ENCODE measurements around the gene FBF1. TPM values are rescaled to one million over a fixed set of nuclear protein-coding genes. Genes with fewer than 3 reads are reported as not detected.

Gene FBF1, protein sequence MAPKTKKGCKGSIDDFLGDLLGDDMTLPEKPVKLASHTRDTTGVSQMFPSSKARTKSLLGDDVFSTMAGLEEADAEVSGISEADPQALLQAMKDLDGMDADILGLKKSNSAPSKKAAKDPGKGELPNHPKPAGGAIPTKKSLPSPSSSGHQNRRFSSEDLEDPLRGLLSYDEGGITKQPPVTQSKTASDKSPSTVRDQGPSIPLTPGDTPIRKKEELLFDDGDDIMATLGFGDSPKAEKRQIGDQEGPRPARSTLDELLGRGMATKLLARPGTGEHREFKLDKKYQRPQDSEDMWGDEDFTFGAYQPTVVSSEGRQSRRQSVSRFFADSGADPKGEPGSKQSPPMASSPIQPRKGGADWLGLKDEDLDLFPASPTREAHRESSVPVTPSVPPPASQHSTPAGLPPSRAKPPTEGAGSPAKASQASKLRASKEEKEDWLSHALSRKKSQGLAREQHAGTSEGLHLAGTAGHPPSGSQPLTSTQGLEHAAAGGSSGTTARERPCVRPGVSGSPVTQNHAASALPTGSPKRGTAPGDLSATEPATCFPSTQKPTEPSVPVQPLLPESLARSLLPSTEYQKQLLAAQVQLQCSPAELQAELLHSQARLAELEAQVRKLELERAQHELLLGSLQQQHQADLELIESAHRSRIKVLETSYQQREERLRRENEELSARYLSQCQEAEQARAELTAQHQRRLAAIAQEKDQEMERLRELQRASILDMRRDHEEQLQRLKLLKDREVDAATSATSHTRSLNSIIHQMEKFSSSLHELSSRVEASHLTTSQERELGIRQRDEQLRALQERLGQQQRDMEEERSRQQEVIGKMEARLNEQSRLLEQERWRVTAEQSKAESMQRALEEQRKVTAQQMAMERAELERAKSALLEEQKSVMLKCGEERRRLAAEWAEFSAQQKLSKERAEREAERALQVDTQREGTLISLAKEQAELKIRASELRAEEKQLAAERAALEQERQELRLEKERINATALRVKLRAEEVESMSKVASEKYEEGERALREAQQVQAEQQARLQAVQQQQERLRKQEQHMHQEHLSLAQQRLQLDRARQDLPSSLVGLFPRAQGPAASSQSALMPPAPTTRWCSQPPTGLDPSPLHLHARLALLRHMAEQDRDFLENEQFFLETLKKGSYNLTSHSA
- total RNA-seq (2022; extraction: Qiagen RNA extraction), result 3.8 to 8.2 TPM (median 7.2 TPM) in 5 replicates

DNA sequence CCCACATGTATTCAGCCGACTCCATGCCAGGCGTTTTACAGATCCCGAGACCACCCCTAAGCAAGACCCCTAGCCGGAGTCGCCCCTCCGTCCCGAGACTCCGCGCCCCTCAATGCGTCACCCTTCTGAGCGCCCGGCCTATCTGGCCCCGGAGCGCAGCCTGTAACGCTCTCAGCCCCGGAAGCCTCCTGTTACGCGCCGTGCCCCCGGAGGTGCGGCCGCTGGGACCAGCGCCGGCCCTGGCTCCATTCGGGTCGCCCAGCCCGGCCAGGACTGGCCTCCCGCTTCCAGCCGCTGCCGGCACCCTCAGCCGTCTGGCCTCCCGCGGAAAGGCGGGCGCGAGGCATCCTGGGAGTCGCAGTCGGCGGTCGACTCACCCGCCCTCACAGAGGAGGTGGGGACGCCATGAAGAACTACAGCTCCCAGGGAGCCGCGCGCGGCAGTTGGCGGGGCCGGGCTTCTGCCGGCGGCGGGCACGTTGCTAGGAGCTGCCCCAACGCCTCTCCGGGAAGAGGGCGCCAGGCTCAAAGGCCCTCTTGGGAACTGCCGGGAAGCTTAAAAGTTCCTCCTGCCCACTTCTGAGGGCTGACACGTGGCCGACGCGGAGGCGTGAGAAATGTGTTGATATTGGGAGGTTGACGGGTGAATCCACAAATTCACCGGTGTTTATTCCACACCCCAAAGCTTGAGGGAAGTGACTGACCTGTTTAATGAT lies at the start of gene FBF1:
FBF1 (minus strand) TSS at position 316 of the 715 bp plus-strand sequence. CDS start 2,893 bp downstream, outside the sequence.

DNA sequence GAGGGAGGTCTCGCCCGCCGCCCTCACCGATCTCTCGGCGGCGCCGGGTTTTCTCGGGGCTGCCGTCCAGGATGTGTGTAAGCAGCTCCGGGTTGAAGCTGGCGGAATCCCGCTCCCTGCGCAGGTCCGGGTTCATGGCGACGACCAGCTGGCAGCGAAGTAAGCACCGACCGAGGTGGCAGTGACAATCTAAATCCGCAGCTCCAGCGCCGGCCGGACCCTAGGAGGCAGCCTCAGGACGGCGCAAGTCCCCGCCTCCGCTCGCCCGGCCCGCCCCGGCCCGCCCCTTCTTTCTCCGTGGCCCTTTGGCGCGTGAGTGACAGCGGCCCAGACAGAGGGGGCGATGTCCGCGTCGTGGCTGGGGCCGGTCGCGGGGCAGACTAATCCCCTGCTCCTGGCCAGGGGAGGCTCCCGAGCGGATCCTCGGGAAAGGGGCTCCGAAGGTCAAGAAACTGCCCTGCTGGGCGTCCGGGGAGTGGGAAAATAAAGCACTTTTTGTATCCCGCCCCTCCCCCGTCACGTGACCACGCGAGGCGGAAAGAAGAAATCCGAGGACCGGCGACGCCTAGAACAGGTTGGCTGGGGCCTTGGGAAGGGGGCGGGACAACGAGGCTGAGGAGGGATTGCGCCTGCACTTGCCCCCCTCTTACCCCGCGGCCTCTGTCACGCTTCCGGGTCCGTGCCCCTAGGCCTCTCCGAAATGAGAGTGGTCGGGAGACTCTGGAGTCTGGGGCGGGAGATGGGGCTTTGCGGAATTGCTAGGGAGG lies 38.3 kb upstream of the FBF1 start, which contains the start of the genes ACOX1 and TEN1:
ACOX1 (minus strand) TSS at position 229 of the 767 bp plus-strand sequence; CDS start at position 136, 93 bp downstream.
TEN1 (plus strand) TSS at position 303 of the 767 bp plus-strand sequence. CDS start 6,953 bp downstream, outside the sequence.

DNA sequence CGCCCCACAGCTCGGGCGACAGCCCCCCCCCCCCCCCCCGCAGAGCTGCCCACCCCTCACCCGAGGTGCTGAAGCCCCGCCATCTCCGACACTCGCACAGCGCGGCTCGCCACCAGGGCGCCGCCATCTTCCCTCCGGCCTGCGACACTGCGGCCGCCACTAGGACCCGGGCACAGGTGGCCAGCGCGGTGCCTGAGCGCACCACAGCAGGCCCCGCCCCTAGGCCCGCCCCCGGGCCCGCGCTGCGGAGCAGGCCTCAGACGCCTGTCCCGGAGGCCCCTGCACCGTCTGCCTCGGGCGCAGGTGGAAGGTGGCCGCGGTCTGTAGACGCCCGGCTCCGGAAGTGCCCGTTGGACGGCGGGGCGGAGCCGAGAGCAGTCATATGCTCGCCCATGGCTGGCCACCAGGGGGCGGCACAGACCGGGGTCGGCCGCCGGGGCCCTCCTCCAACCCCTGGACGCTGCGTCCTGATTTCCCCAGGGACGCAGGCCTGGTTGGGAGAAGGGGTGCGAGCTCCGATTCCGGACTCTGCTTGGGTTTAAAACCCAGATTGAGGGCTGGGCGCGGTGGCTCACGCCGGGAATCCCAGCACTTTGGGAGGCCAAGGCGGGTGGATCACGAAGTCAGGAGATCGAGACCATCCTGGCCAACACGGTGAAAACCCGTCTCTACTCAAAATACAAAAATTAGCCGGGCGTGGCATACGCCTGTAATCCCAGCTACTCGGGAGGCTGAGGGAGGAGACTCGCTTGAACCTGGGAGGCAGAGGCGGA lies 35.9 kb downstream of the FBF1 start, which contains the start of gene MRPL38:
MRPL38 (minus strand) TSS at position 136 of the 773 bp plus-strand sequence; CDS start at position 127, 9 bp downstream.

DNA sequence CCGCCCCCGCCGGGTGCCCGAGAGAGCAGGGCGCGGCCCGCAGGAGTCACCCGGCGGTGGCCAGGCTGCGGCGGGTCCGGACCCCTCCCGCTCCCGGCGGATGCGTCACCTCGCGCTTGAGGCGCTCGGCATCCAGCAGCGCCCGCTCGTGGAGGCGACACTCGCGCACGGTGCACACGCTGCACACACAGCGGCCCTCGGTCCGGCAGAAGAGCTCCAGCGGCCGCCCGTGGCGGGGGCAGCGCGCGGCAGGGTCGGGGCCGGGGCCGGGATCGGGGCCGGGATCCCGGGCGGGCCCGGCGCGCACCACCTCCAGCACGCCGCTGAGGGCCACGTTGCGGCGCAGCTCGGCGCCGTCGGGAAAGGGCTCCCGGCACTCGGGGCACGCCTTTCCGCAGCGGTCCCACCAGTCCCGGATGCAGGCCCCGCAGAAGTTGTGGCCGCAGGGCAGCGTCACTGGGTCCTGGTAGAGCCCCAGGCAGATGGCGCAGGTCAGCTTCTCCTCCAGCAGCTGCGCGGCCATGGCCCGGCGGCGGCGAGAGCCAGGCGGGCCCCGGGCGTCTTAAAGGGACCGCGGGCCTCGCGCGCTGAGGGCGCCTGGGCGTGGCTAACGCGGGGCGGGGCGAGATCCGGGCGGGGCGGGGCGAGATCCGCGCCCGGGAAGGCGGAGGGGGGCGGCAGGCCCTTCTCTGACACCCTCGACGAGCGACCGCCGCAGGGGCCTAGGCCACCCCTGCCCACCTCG lies 44.3 kb downstream of the FBF1 start, which contains the start of gene TRIM65:
TRIM65 (minus strand) TSS at position 537 of the 745 bp plus-strand sequence; CDS start at position 523, 14 bp downstream.

DNA sequence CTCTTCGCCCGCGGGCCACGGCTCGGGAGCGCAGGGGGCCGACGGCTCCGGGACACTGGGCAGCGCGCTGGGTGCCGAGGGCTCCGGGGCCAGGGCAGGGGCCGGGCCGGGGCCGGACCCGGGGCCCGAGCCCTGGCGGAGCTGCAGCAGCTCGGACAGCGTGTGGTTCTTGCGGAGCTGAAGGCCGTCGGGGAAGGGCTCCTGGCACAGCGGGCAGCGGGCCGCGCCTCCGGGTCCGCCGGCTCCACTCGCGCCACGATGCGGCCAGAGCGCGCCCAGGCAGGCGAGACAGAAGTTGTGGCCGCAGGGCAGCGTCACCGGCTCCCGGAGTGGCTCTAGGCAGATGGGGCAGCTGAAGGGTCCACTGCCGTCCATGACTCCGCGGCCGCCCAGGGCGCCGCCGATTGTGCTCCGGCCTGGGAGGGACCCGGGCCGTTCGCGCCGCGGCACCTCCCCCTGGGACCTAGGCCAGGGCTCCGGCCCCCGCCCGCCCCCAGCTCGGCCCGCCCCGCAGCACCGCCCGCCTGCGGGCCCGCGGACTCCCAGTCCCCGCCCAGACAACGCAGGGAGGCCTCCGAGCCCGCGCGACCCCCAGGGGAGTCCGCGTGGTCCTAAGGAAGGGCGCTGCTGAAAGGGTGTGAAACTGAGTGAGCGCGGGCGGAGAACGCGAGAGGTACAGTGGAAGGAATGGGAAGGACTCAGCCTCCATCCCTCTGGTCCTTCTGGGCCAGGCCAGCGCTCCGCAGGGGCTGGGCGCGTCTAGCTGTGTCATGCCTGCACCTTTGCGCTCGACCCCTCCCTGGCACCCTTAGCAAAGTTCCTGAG lies 62.5 kb downstream of the FBF1 start, which contains the start of gene TRIM47:
TRIM47 (minus strand) TSS at position 408 of the 825 bp plus-strand sequence; CDS start at position 375, 33 bp downstream.

Other genes starting within 250 kb of the FBF1 start
- 81.3 to 148 TPM (median 126 TPM) in 5 replicates for gene ITGB4, start 219.6 kb downstream of the FBF1 start, total RNA-seq (2022; extraction: Qiagen RNA extraction)
- 56.4 to 83.4 TPM (median 76.0 TPM) in 5 replicates for gene GALK1, start 175.8 kb downstream of the FBF1 start, total RNA-seq (2022; extraction: Qiagen RNA extraction)
- 25.1 to 30.9 TPM (median 29.6 TPM) in 5 replicates for gene UNK, start 156.2 kb downstream of the FBF1 start, total RNA-seq (2022; extraction: Qiagen RNA extraction)
- gene UNC13D, start 96.6 kb downstream of the FBF1 start, total RNA-seq (2022; extraction: Qiagen RNA extraction), result 3.2 to 6.9 TPM (median 6.3 TPM) in 5 replicates
- gene WBP2, start 85.7 kb downstream of the FBF1 start, total RNA-seq (2022; extraction: Qiagen RNA extraction), result 86.8 to 93.9 TPM (median 89.6 TPM) in 5 replicates
- gene TRIM47, start 62.5 kb downstream of the FBF1 start, total RNA-seq (2022; extraction: Qiagen RNA extraction), result 145 to 227 TPM (median 215 TPM) in 5 replicates
- gene TRIM65, start 44.1 kb downstream of the FBF1 start, total RNA-seq (2022; extraction: Qiagen RNA extraction), result 24.6 to 40.6 TPM (median 35.3 TPM) in 5 replicates
- gene MRPL38, start 36.2 kb downstream of the FBF1 start, total RNA-seq (2022; extraction: Qiagen RNA extraction), result 78.3 to 135 TPM (median 120 TPM) in 5 replicates
- 15.4 to 19.6 TPM (median 18.6 TPM) in 5 replicates for gene ACOX1, start 38.1 kb upstream of the FBF1 start, total RNA-seq (2022; extraction: Qiagen RNA extraction)
- 20.4 to 22.4 TPM (median 22.0 TPM) in 5 replicates for gene TEN1, start 38.2 kb upstream of the FBF1 start, total RNA-seq (2022; extraction: Qiagen RNA extraction)
- 1.3 to 4.7 TPM (median 4.1 TPM) in 5 replicates for gene CDK3, start 59.8 kb upstream of the FBF1 start, total RNA-seq (2022; extraction: Qiagen RNA extraction)
- gene EVPL, start 86.3 kb upstream of the FBF1 start, total RNA-seq (2022; extraction: Qiagen RNA extraction), result 12.7 to 19.5 TPM (median 17.8 TPM) in 5 replicates
- gene SRP68, start 131.5 kb upstream of the FBF1 start, total RNA-seq (2022; extraction: Qiagen RNA extraction), result 70.7 to 88.6 TPM (median 85.9 TPM) in 5 replicates
- gene GALR2, start 133.7 kb upstream of the FBF1 start, total RNA-seq (2022; extraction: Qiagen RNA extraction), result 0.54 to 1.8 TPM (median 1.7 TPM) in 5 replicates
- gene ZACN, start 138.1 kb upstream of the FBF1 start, total RNA-seq (2022; extraction: Qiagen RNA extraction), result 0.08 to 0.39 TPM (median 0.20 TPM) in 5 replicates
- 52.7 to 68.6 TPM (median 61.2 TPM) in 5 replicates for gene EXOC7, start 162.7 kb upstream of the FBF1 start, total RNA-seq (2022; extraction: Qiagen RNA extraction)
- gene FOXJ1, start 200.2 kb upstream of the FBF1 start, total RNA-seq (2022; extraction: Qiagen RNA extraction), result 0.65 to 1.4 TPM (median 1.1 TPM) in 5 replicates

Data from A549 treated with dexamethasone at 1 μM for 4 hours (cell line).